Testis (tissue), 3 donors: Measurements from ENCODE around the gene ALOX15. TPM values are rescaled to one million over a fixed set of nuclear protein-coding genes. Genes with fewer than 3 reads are reported as not detected.
"Not testable (repeated sequence)": the region's sequence is repeated elsewhere in the genome, so short reads cannot be mapped to it uniquely, and the experiment has no call there.

Experiments used
- DNase-seq: peaks from one replicate; pipeline ENCODE4 v3.0.0-alpha.2; 2019
- H3K27ac ChIP-seq, 2 donors: fragments of 200-600 bp; sonication (generic); one replicate each; pipeline ENCODE4 v1.5.1; 2019
- H3K27me3 ChIP-seq: fragments of 200-600 bp; sonication (generic); one replicate; pipeline ENCODE4 v1.5.1; 2019
- H3K36me3 ChIP-seq: fragments of 200-600 bp; sonication (generic); one replicate; pipeline ENCODE4 v1.5.1; 2017; ENCODE audit warnings: low read depth; ENCODE audit errors: missing control alignments
- H3K4me1 ChIP-seq: fragments of 200-600 bp; sonication (generic); one replicate; pipeline ENCODE4 v1.5.1; 2019
- H3K4me3 ChIP-seq, 2 donors: fragments of 200-600 bp; sonication (generic); one replicate each; pipeline ENCODE4 v1.5.1; 2017 to 2019
- H3K9me3 ChIP-seq: fragments of 200-600 bp; sonication (generic); one replicate; pipeline ENCODE4 v1.5.1; 2017
- CTCF ChIP-seq, 3 experiments: fragments of 450-650 bp in 2 of 3; fragments of 200-600 bp in 1 of 3; sonication (generic) in 1 of 3; IDR thresholded peaks; one replicate each; pipeline ENCODE4 v1.5.1; 2016 to 2019; ENCODE audit warnings: antibody characterized with exemption in 3 of 3, mild to moderate bottlenecking in 2 of 3, moderate library complexity in 1 of 3
- POLR2A ChIP-seq: fragments of 450-650 bp; IDR thresholded peaks from one replicate; pipeline ENCODE4 v1.6.1; 2017; ENCODE audit warnings: antibody characterized with exemption, mild to moderate bottlenecking, moderate library complexity
- WGBS, 2 donors: methylation state at CpG; one replicate each; pipeline ENCODE4 v1.1.5; 2018; 5-methylcytosine and 5-hydroxymethylcytosine counted together
- intact Hi-C: fragments of 100-400 bp; cut with DNase I; formaldehyde crosslinking; loops from one replicate; pipeline ENCODE4 v1.15.1; 2023; ENCODE audit warnings: low total_unique reads
- polyA plus RNA-seq: library from polyadenylated mRNA; stranded (reverse); fragments of 350-450 nt; fragmentation: Illumina TruSeq; extraction: RNeasy Lipid Tissue Mini Kit (QIAGEN cat#74804); gene quantifications from one replicate; pipeline ENCODE4 v1.2.3, GENCODE V29; 2014; ENCODE audit warnings: low read depth, low replicate concordance; ENCODE audit not compliant: insufficient read depth
- total RNA-seq, 2 donors: library from RNA; depleted of rRNA; stranded (reverse); fragments of >200 nt; gene quantifications; one replicate each; pipeline ENCODE4 v1.2.3, GENCODE V29; 2016

The ALOX15 gene
- total and polyA plus RNA-seq, 3 donors from 2014 or later: 1.3 to 5.2 (median 2.4) TPM

GRCh38 chr17:4638766-4639165 lies 2.7 kb downstream of the ALOX15 start:
- H3K27me3 ChIP-seq: not testable (repeated sequence)
- 34 to 65% methylated on average over 5 to 8 of the region's 8 CpGs for WGBS, 2 donors

DNA sequence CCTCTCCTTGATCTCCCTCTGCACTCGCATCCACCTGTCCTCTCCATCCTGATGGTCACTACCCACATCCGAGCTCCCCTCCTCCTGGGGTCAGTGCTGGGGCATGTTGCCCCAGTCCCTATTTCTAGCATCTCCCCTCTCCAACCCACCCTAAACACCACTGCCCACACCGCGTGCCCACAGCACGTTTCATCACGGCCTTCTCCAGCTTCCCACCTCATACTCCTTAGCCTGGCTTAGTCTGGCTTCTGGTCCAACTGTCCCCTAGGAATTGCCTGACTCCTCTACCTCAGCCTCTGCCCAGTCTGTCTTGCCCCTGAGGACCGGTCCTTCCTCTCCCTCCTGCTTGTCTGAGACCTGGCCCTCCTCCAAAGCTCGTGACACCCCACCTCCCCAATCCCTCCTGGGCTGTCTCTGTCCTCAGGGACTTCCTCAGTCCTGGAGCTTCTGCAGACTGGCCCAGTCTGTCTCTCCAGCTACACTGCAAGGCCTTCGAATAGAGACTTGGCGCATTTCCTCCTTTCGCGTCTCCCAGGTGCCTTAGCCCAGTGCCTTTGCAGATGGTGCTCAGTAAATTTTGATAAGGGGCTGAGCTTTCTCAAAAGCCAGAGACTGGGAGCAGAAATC lies 4.9 kb downstream of the ALOX15 start:
- TF ChIP-seq POLR2A (no peak), CTCF (IDR thresholded peaks at IDR 0.05) (no peak)
- 72 to 76% methylated on average over 12 of the region's 12 CpGs for WGBS, 2 donors

More at GRCh38 chr17:4638766-4639165, 2.7 kb downstream of the ALOX15 start:
- H3K4me3 ChIP-seq, DNase-seq, intact Hi-C loops, H3K27ac ChIP-seq, H3K36me3 ChIP-seq, H3K9me3 ChIP-seq, H3K4me1 ChIP-seq: not testable (repeated sequence)

GRCh38 chr17:4635823-4636375 lies 5.6 kb downstream of the ALOX15 start:
- H3K36me3 ChIP-seq: no peaks in the 10 kb centered on the region
- intact Hi-C loops: no loop called here
- TF ChIP-seq CTCF (IDR thresholded peaks at IDR 0.05) (no peak), POLR2A (no peak)
- H3K27me3 ChIP-seq: no peaks in the 10 kb centered on the region
- WGBS, 2 donors: 39 to 41% methylated on average over 10 of the region's 10 CpGs
- H3K4me3 ChIP-seq: no peak overlapping the region
- DNase-seq: no peak
- no peaks in the 10 kb centered on the region for H3K9me3 ChIP-seq
- no peak overlapping the region for H3K27ac ChIP-seq
- no peaks in the 10 kb centered on the region for H3K4me1 ChIP-seq

More for the DNA sequence above, 4.9 kb downstream of the ALOX15 start:
- Histone ChIP-seq H3K4me3 (no peak overlapping the region), H3K27me3 (no peaks in the 10 kb centered on the region), H3K4me1 (no peaks in the 10 kb centered on the region), H3K27ac (no peak overlapping the region), H3K36me3 (no peaks in the 10 kb centered on the region), H3K9me3 (no peaks in the 10 kb centered on the region)
- intact Hi-C loops: no loop called here
- no peak for DNase-seq

DNA sequence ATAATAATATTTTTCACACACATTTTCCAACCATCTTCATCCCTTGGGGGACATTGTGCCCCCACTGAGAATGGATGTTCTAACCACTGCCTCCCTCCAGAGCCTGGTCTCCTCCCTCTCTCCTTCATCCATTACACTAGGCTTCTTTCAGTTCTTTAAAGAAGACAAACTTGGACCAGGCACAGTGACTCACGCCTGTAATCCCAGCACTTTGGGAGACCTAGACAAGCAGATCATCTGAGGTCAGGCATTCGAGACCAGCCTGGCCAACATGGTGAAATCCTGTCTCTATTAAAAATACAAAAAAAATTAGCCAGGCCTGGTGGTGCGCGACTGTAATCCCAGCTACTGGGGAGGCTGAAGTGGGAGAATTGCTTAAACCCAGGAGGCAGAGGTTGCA lies 6.5 kb downstream of the ALOX15 start:
- no peaks in the 10 kb centered on the region for H3K36me3 ChIP-seq
- intact Hi-C loops: no loop called here
- no peak for DNase-seq
- no peaks in the 10 kb centered on the region for H3K4me1 ChIP-seq
- no peaks in the 10 kb centered on the region for H3K27me3 ChIP-seq
- TF ChIP-seq POLR2A (no peak), CTCF (IDR thresholded peaks at IDR 0.05) (no peak)
- H3K9me3 ChIP-seq: no peaks in the 10 kb centered on the region
- H3K27ac ChIP-seq: no peak overlapping the region
- 75 to 78% methylated on average over 4 of the region's 4 CpGs for WGBS, 2 donors
- H3K4me3 ChIP-seq: no peak overlapping the region

GRCh38 chr17:4633643-4634042 lies 7.8 kb downstream of the ALOX15 start:
- Histone ChIP-seq H3K9me3 (no peaks in the 10 kb centered on the region), H3K27ac (no peak overlapping the region), H3K4me3 (no peak overlapping the region), H3K4me1 (no peaks in the 10 kb centered on the region), H3K36me3 (no peaks in the 10 kb centered on the region), H3K27me3 (no peaks in the 10 kb centered on the region)
- no peak for DNase-seq
- WGBS, 2 donors: 95 to 97% methylated on average over 2 of the region's 2 CpGs
- no peak for TF ChIP-seq POLR2A
- no peak for TF ChIP-seq CTCF (IDR thresholded peaks at IDR 0.05)
- intact Hi-C loops: no loop called here
